ENCODE results near the gene GINS1. TPM values are rescaled to one million over a fixed set of nuclear protein-coding genes. Genes with fewer than 3 reads are reported as not detected.
A peak's percentile ranks its signal among the peaks of the same experiment; 100 is the strongest.

The GINS1 gene
- total and polyA plus RNA-seq, 9 donors: 5.2 to 10.1 (median 7.8) TPM

GRCh38 chr20:25483431-25484132 is 76.1 kb downstream of the GINS1 start:
- Histone ChIP-seq H3K27me3 (ENCODE audit: control insufficient read depth, insufficient read depth, low read length) (no peaks in the 10 kb centered on the region), H3K9me3 (replicated peaks; ENCODE audit: control insufficient read depth, low read depth, low read length) (no peaks in the 10 kb centered on the region), H3K4me1 (ENCODE audit: control insufficient read depth, insufficient read depth, low read length) (no peaks in the 10 kb centered on the region), H3K36me3 (ENCODE audit: control insufficient read depth, insufficient read depth, low read length) (peaks cover 58% of the 10 kb centered on the region), H3K4me3 (ENCODE audit: low read length) (no peak overlapping the region), H3K27ac (ENCODE audit: low read length) (no peak overlapping the region)
- WGBS (ENCODE audit: insufficient coverage): 84% methylated on average over 8 of the region's 14 CpGs
- DNase-seq: no peak

DNA sequence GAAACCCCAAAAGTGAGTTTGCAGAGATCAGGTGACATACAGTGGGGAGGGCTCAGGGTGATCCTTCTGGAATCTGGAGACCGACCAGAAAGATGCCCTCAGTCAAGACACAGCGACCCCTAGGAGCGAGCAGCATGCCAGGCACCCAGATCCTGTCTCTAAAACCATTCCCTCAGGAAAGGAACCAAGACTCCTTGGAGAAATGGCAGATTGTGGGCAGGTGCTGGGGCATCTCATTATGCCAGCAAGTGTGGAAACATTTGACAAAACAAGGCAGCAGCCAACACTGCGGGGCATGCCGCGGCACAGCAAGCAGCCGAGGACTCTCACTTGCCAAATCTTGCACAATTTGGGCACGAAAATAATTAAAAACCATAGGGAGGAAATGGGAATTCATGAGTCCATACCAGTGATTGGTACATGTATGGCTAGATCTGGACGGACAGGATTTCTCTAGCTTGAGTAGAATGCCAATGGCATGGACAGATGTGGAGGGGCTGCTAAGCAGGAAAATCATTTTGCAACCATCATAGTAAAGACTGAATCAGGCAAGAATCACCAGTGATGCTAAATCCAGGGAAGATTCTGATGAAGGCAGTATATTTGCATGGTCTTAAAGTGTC is 76.9 kb downstream of the GINS1 start:
- WGBS (ENCODE audit: insufficient coverage): 96% methylated on average over 6 of the region's 9 CpGs
- Histone ChIP-seq H3K9me3 (replicated peaks; ENCODE audit: control insufficient read depth, low read depth, low read length) (no peaks in the 10 kb centered on the region), H3K27ac (ENCODE audit: low read length) (peak overlapping the region; percentile 13), H3K4me1 (ENCODE audit: control insufficient read depth, insufficient read depth, low read length) (no peaks in the 10 kb centered on the region), H3K36me3 (ENCODE audit: control insufficient read depth, insufficient read depth, low read length) (peaks cover 58% of the 10 kb centered on the region), H3K27me3 (ENCODE audit: control insufficient read depth, insufficient read depth, low read length) (no peaks in the 10 kb centered on the region), H3K4me3 (ENCODE audit: low read length) (no peak overlapping the region)
- DNase-seq: no peak

- no peak for DNase-seq
- 60% methylated on average over 9 of the region's 12 CpGs for WGBS (ENCODE audit: insufficient coverage)
- Histone ChIP-seq H3K9me3 (replicated peaks; ENCODE audit: control insufficient read depth, low read depth, low read length) (no peaks in the 10 kb centered on the region), H3K4me1 (ENCODE audit: control insufficient read depth, insufficient read depth, low read length) (no peaks in the 10 kb centered on the region), H3K4me3 (ENCODE audit: low read length) (no peak overlapping the region), H3K27ac (ENCODE audit: low read length) (peak overlapping the region; percentile 13), H3K27me3 (ENCODE audit: control insufficient read depth, insufficient read depth, low read length) (no peaks in the 10 kb centered on the region), H3K36me3 (ENCODE audit: control insufficient read depth, insufficient read depth, low read length) (peaks cover 52% of the 10 kb centered on the region)
Observed at GRCh38 chr20:25484911-25485511, 77.5 kb downstream of the GINS1 start.

- Histone ChIP-seq H3K27me3 (ENCODE audit: control insufficient read depth, insufficient read depth, low read length) (no peaks in the 10 kb centered on the region), H3K27ac (ENCODE audit: low read length) (no peak overlapping the region), H3K36me3 (ENCODE audit: control insufficient read depth, insufficient read depth, low read length) (peaks cover 46% of the 10 kb centered on the region), H3K4me1 (ENCODE audit: control insufficient read depth, insufficient read depth, low read length) (no peaks in the 10 kb centered on the region), H3K9me3 (replicated peaks; ENCODE audit: control insufficient read depth, low read depth, low read length) (no peaks in the 10 kb centered on the region), H3K4me3 (ENCODE audit: low read length) (no peak overlapping the region)
- no CpG with 5 or more reads among the region's 2 CpGs for WGBS (ENCODE audit: insufficient coverage)
- DNase-seq: no peak
Observed at GRCh38 chr20:25485872-25486271, 78.4 kb downstream of the GINS1 start.

GRCh38 chr20:25486377-25486776 is 78.9 kb downstream of the GINS1 start:
- H3K4me1 ChIP-seq (ENCODE audit: control insufficient read depth, insufficient read depth, low read length): no peaks in the 10 kb centered on the region
- WGBS (ENCODE audit: insufficient coverage): 19% methylated on average over 8 of the region's 9 CpGs
- peaks cover 48% of the 10 kb centered on the region for H3K36me3 ChIP-seq (ENCODE audit: control insufficient read depth, insufficient read depth, low read length)
- DNase-seq: no peak
- H3K9me3 ChIP-seq (replicated peaks; ENCODE audit: control insufficient read depth, low read depth, low read length): no peaks in the 10 kb centered on the region
- H3K27me3 ChIP-seq (ENCODE audit: control insufficient read depth, insufficient read depth, low read length): no peaks in the 10 kb centered on the region
- no peak overlapping the region for H3K27ac ChIP-seq (ENCODE audit: low read length)
- H3K4me3 ChIP-seq (ENCODE audit: low read length): no peak overlapping the region

DNA sequence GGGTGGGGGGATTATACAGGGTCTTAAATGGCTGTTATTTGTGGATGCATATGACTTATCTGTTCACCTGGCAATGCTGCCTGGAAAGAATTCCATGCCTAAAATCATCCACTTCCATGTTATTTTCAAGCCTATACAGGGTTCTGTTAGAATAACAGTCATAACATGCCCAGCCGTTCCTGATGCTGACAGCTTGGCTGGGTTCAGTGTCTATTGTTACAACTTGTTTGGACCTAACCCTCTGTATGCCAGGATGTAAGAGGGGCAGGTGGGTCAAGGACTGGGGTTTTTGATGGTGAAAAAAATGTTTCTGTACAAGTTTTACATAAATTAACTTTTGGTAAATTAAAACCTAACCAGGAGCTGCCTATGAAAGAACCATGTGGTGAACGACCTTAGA is 79.8 kb downstream of the GINS1 start:
- no CpG with 5 or more reads among the region's 2 CpGs for WGBS (ENCODE audit: insufficient coverage)
- DNase-seq: no peak
- Histone ChIP-seq H3K36me3 (ENCODE audit: control insufficient read depth, insufficient read depth, low read length) (peaks cover 45% of the 10 kb centered on the region), H3K27ac (ENCODE audit: low read length) (no peak overlapping the region), H3K27me3 (ENCODE audit: control insufficient read depth, insufficient read depth, low read length) (no peaks in the 10 kb centered on the region), H3K4me1 (ENCODE audit: control insufficient read depth, insufficient read depth, low read length) (no peaks in the 10 kb centered on the region), H3K4me3 (ENCODE audit: low read length) (no peak overlapping the region), H3K9me3 (replicated peaks; ENCODE audit: control insufficient read depth, low read depth, low read length) (no peaks in the 10 kb centered on the region)

GRCh38 chr20:25487975-25488374 is 80.5 kb downstream of the GINS1 start:
- Histone ChIP-seq H3K9me3 (replicated peaks; ENCODE audit: control insufficient read depth, low read depth, low read length) (no peaks in the 10 kb centered on the region), H3K36me3 (ENCODE audit: control insufficient read depth, insufficient read depth, low read length) (peaks cover 43% of the 10 kb centered on the region), H3K4me1 (ENCODE audit: control insufficient read depth, insufficient read depth, low read length) (no peaks in the 10 kb centered on the region), H3K27me3 (ENCODE audit: control insufficient read depth, insufficient read depth, low read length) (no peaks in the 10 kb centered on the region), H3K27ac (ENCODE audit: low read length) (no peak overlapping the region), H3K4me3 (ENCODE audit: low read length) (no peak overlapping the region)
- 87% methylated on average over 3 of the region's 11 CpGs for WGBS (ENCODE audit: insufficient coverage)
- no peak for DNase-seq

GRCh38 chr20:25489221-25489871 is 81.9 kb downstream of the GINS1 start:
- WGBS (ENCODE audit: insufficient coverage): 87% methylated on average over 13 of the region's 15 CpGs
- Histone ChIP-seq H3K36me3 (ENCODE audit: control insufficient read depth, insufficient read depth, low read length) (peaks cover 39% of the 10 kb centered on the region), H3K27ac (ENCODE audit: low read length) (no peak overlapping the region), H3K27me3 (ENCODE audit: control insufficient read depth, insufficient read depth, low read length) (no peaks in the 10 kb centered on the region), H3K4me1 (ENCODE audit: control insufficient read depth, insufficient read depth, low read length) (no peaks in the 10 kb centered on the region), H3K9me3 (replicated peaks; ENCODE audit: control insufficient read depth, low read depth, low read length) (no peaks in the 10 kb centered on the region), H3K4me3 (ENCODE audit: low read length) (no peak overlapping the region)
- no peak for DNase-seq

- Histone ChIP-seq H3K9me3 (replicated peaks; ENCODE audit: control insufficient read depth, low read depth, low read length) (no peaks in the 10 kb centered on the region), H3K27ac (ENCODE audit: low read length) (no peak overlapping the region), H3K4me1 (ENCODE audit: control insufficient read depth, insufficient read depth, low read length) (no peaks in the 10 kb centered on the region), H3K4me3 (ENCODE audit: low read length) (no peak overlapping the region), H3K36me3 (ENCODE audit: control insufficient read depth, insufficient read depth, low read length) (peaks cover 35% of the 10 kb centered on the region), H3K27me3 (ENCODE audit: control insufficient read depth, insufficient read depth, low read length) (no peaks in the 10 kb centered on the region)
- 83% methylated on average over 7 of the region's 15 CpGs for WGBS (ENCODE audit: insufficient coverage)
- DNase-seq: no peak
Observed at GRCh38 chr20:25490656-25491445, 83.4 kb downstream of the GINS1 start.
